PC-3 (cell line): Measurements from ENCODE around the gene RMI1. TPM values are rescaled to one million over a fixed set of nuclear protein-coding genes. Genes with fewer than 3 reads are reported as not detected.

Source experiments
- ATAC-seq: fragments of 200-7000 bp; cut with Tn5 transposase; 2 replicates; pipeline ENCODE4 v1.9.1; 2020; ENCODE audit warnings: mild to moderate bottlenecking, moderate library complexity
- BruUV-seq: library from RNA; stranded (reverse); fragments of 400-500 nt; replicated peaks from 2 replicates; lab custom pipeline; 2021; lab: Mats Ljungman, UMichigan
- CTCF ChIA-PET: fragments of 300-600 bp; sonication (Branson Sonifier 250); formaldehyde crosslinking; loops from one replicate; lab custom pipeline; 2022; ENCODE audit warnings: antibody characterized with exemption; lab: Charles Lee
- POLR2A ChIA-PET: fragments of 300-600 bp; sonication (Branson Sonifier 250); formaldehyde crosslinking; loops from one replicate; lab custom pipeline; 2022; ENCODE audit warnings: antibody characterized with exemption; ENCODE audit not compliant: unreplicated experiment; lab: Charles Lee
- DNase-seq: peaks from one replicate; pipeline ENCODE4 v3.0.0-alpha.2; 2015
- H2AFZ ChIP-seq: fragments of 300-600 bp; sonication (generic); 2 replicates; pipeline ENCODE4 v1.6.0; 2016; ENCODE audit warnings: antibody characterized with exemption, low read length
- H3F3A ChIP-seq: fragments of 300-600 bp; sonication (generic); one replicate; pipeline ENCODE4 v1.6.0; 2017; ENCODE audit warnings: antibody characterized with exemption, low read length, control low read depth, mild to moderate bottlenecking; ENCODE audit not compliant: unreplicated experiment
- H3K27ac ChIP-seq: fragments of 300-600 bp; sonication (generic); 2 replicates; pipeline ENCODE4 v1.5.1; 2016; ENCODE audit warnings: mild to moderate bottlenecking, low read length
- H3K27me3 ChIP-seq: fragments of 300-600 bp; sonication (generic); 2 replicates; pipeline ENCODE4 v1.6.1; 2016; ENCODE audit warnings: low read length, mixed read lengths
- H3K36me3 ChIP-seq: fragments of 300-600 bp; sonication (generic); 2 replicates; pipeline ENCODE4 v1.6.1; 2016; ENCODE audit warnings: low read depth, mixed run types, low read length, mixed read lengths
- H3K4me1 ChIP-seq: fragments of 300-600 bp; sonication (generic); 2 replicates; pipeline ENCODE4 v1.5.1; 2016; ENCODE audit warnings: low read length; ENCODE audit not compliant: insufficient read depth
- H3K4me2 ChIP-seq: fragments of 300-600 bp; sonication (generic); 2 replicates; pipeline ENCODE4 v1.6.0; 2016; ENCODE audit warnings: low read length
- H3K4me3 ChIP-seq: fragments of 300-600 bp; sonication (generic); 2 replicates; pipeline ENCODE4 v1.5.1; 2016; ENCODE audit warnings: mild to moderate bottlenecking, low read length, mixed read lengths
- H3K79me2 ChIP-seq: fragments of 300-600 bp; sonication (generic); 2 replicates; pipeline ENCODE4 v1.6.1; 2017; ENCODE audit warnings: low read length, mixed read lengths
- H3K9ac ChIP-seq: fragments of 300-600 bp; sonication (generic); 2 replicates; pipeline ENCODE4 v1.6.0; 2016; ENCODE audit warnings: mild to moderate bottlenecking, low read length
- H3K9me2 ChIP-seq: fragments of 300-600 bp; sonication (generic); replicated peaks from 2 replicates; pipeline ENCODE4 v1.6.1; 2016; ENCODE audit warnings: mixed run types, low read length, mixed read lengths
- H3K9me3 ChIP-seq: fragments of 300-600 bp; sonication (generic); 2 replicates; pipeline ENCODE4 v1.6.1; 2016; ENCODE audit warnings: low read length, mixed read lengths
- H4K20me1 ChIP-seq: fragments of 300-600 bp; sonication (generic); 2 replicates; pipeline ENCODE4 v1.6.1; 2016; ENCODE audit warnings: low read length, mixed read lengths
- CTCF ChIP-seq: fragments of 300-600 bp; sonication (generic); conservative IDR thresholded peaks from 2 replicates; pipeline ENCODE4 v1.5.1; 2017; ENCODE audit warnings: antibody characterized with exemption, low read depth, mild to moderate bottlenecking, low read length
- EZH2 ChIP-seq: fragments of 300-600 bp; sonication (generic); IDR thresholded peaks from one replicate; pipeline ENCODE4 v1.6.1; 2017; ENCODE audit warnings: antibody characterized with exemption, mild to moderate bottlenecking, low read length; ENCODE audit not compliant: unreplicated experiment
- EZH2phosphoT487 ChIP-seq: fragments of 300-600 bp; sonication (generic); IDR thresholded peaks from 2 replicates; pipeline ENCODE4 v1.6.1; 2018; ENCODE audit warnings: mild to moderate bottlenecking, antibody characterized with exemption, low read length, borderline replicate concordance
- intact Hi-C: fragments of 100-400 bp; cut with micrococcal nuclease; formaldehyde crosslinking; loops from 2 replicates; pipeline ENCODE4 v1.9.0; 2023
- total RNA-seq: library from RNA; depleted of rRNA; stranded (reverse); fragments of >200 nt; gene quantifications from 2 replicates; pipeline ENCODE4 v1.2.3, GENCODE V29; 2014

The RMI1 gene
- total RNA-seq, 1 experiment from 2014 or later: 5.0 TPM

- no peak overlapping the region for H3K27ac ChIP-seq
- peak; percentile 71 for DNase-seq
- BruUV-seq: no TSS peak
Measured at GRCh38 chr9:83959061-83959460, 21.5 kb upstream of the RMI1 start.

GRCh38 chr9:83960991-83961390, 19.6 kb upstream of the RMI1 start:
- POLR2A ChIA-PET: no interaction called here
- Histone ChIP-seq H3K79me2 (peaks cover 1% of the 10 kb centered on the region; the same call in 1 of the 2 replicates), H3F3A (peaks cover 10% of the 10 kb centered on the region), H3K36me3 (no peaks in the 10 kb centered on the region), H4K20me1 (no peaks in the 10 kb centered on the region), H3K27me3 (no peaks in the 10 kb centered on the region), H3K4me3 (no peak overlapping the region), H3K4me2 (no peak overlapping the region), H3K9ac (no peak overlapping the region), H2AFZ (no peak overlapping the region), H3K4me1 (peaks cover 26% of the 10 kb centered on the region), H3K9me2 (no peaks in the 10 kb centered on the region), H3K27ac (no peak overlapping the region), H3K9me3 (no peaks in the 10 kb centered on the region)
- intact Hi-C loops: no loop called here
- no TSS peak for BruUV-seq
- CTCF ChIA-PET: no interaction called here
- TF ChIP-seq CTCF: no peak
- TF ChIP-seq EZH2phosphoT487: no peak
- TF ChIP-seq EZH2: no peak
- ATAC-seq: no peak
- DNase-seq: no peak

More at GRCh38 chr9:83959061-83959460, 21.5 kb upstream of the RMI1 start:
- Histone ChIP-seq H3K9ac (no peak overlapping the region), H2AFZ (no peak overlapping the region), H3F3A (no peaks in the 10 kb centered on the region), H3K27me3 (no peaks in the 10 kb centered on the region), H3K4me1 (peaks cover 33% of the 10 kb centered on the region), H3K4me2 (0 out of 2 replicates have a peak overlapping the region, but pooled peaks have one; percentile 13), H3K4me3 (no peak overlapping the region), H4K20me1 (no peaks in the 10 kb centered on the region), H3K79me2 (peaks cover 4% of the 10 kb centered on the region; the same call in 1 of the 2 replicates), H3K36me3 (no peaks in the 10 kb centered on the region), H3K9me2 (no peaks in the 10 kb centered on the region), H3K9me3 (no peaks in the 10 kb centered on the region)
- peak; percentile 39 for ATAC-seq
- POLR2A ChIA-PET: no interaction called here
- intact Hi-C loops: no loop called here
- CTCF ChIA-PET: no interaction called here
- TF ChIP-seq EZH2phosphoT487: no peak
- TF ChIP-seq EZH2: no peak
- TF ChIP-seq CTCF: no peak

GRCh38 chr9:83962165-83962564, 18.4 kb upstream of the RMI1 start:
- TF ChIP-seq EZH2phosphoT487 (no peak), EZH2 (no peak)
- Histone ChIP-seq H3K79me2 (no peaks in the 10 kb centered on the region), H3K4me1 (peaks cover 19% of the 10 kb centered on the region), H3K9me3 (no peaks in the 10 kb centered on the region), H3K27me3 (no peaks in the 10 kb centered on the region), H3K4me2 (peak overlapping the region; percentile 63), H2AFZ (no peak overlapping the region), H4K20me1 (0 out of 2 replicates have a peak, but pooled peaks cover 4% of the 10 kb centered on the region), H3K9ac (no peak overlapping the region), H3F3A (peaks cover 20% of the 10 kb centered on the region), H3K9me2 (no peaks in the 10 kb centered on the region), H3K4me3 (no peak overlapping the region), H3K36me3 (no peaks in the 10 kb centered on the region; the same call in 1 of the 2 replicates), H3K27ac (peak overlapping the region; percentile 58)
- intact Hi-C loops: loop anchor here (1.0 kb wide), 1 partner anchor 15 kb away; no protein-coding TSS in a partner anchor
- ATAC-seq (peak; percentile 72), DNase-seq (peak; percentile 94)
- BruUV-seq: no TSS peak
- POLR2A ChIA-PET: interaction anchor here (0.5 to 0.6 kb wide), 2 partner anchors 25 to 27 kb away, joined by 7 to 13 read pairs; no protein-coding TSS in a partner anchor
- CTCF ChIA-PET: no interaction called here
